HG02852 (cell line): Measurements from ENCODE around the gene SHD.
"Not testable (repeated sequence)": the region's sequence is repeated elsewhere in the genome, so short reads cannot be mapped to it uniquely, and the experiment has no call there.

Experiments used
- ATAC-seq: cut with Tn5 transposase; IDR thresholded peaks from one replicate; pipeline ENCODE4 v1.9.1; 2021; ENCODE audit warnings: mild to moderate bottlenecking, moderate library complexity; ENCODE audit not compliant: unreplicated experiment

SHD gene

GRCh38 chr19:4278419-4279266, at the start of gene SHD:
TSS of gene SHD (plus strand) at chr19:4279266. CDS start at chr19:4280064, 798 bp downstream.
- no peak for ATAC-seq

DNA sequence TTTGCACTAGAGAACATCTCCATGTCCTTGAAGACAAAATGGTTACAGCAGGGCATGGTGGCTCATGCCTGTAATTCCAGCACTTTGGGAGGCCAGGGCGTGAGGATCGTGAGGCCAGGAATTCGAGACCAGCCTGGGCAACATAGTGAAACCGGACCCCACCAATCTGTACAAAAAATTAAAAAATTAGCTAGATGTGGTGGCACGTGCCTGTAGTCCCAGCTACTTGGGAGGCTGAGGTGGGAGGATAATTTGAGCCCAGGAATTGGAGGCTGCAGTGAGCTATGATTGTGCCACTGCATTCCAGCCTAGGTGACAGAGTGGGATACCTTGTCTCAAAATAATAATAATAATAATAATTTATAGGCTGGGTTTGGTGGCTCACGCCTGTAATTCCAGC, 48.8 kb upstream of the SHD start:
- not testable (repeated sequence) for ATAC-seq

GRCh38 chr19:4231521-4231920, 47.5 kb upstream of the SHD start:
- ATAC-seq, result not testable (repeated sequence)

GRCh38 chr19:4232139-4232538, 46.9 kb upstream of the SHD start:
- not testable (repeated sequence) for ATAC-seq

DNA sequence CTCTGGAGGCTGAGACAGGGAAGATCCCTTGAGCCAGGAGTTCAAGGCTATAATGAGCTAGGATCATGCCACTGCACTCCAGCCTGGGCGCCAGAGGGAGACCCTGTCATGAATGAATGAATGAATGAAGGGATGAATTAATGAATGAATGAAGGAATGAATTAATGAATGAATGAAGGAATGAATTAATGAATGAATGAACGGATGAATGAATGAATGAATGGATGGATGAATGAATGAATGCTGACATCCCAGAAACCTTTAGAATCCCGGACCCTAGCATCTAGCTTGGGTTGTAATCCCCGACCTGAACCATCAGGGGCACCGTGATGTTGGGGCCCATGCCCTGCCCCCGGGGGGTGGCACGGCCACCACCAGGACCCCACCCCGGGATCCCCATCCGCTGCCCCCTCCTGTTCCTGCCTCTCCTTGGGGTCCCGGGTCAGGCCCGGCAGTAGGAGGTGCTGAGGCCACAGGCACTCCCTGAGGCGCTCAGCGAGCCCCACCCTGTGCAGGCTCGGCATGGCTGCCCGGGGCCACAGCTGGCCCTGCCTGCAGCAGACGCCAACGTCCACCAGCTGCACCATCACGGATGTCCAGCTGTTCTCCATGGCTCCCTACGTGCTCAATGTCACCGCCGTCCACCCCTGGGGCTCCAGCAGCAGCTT, 46.3 kb upstream of the SHD start:
- no peak for ATAC-seq

DNA sequence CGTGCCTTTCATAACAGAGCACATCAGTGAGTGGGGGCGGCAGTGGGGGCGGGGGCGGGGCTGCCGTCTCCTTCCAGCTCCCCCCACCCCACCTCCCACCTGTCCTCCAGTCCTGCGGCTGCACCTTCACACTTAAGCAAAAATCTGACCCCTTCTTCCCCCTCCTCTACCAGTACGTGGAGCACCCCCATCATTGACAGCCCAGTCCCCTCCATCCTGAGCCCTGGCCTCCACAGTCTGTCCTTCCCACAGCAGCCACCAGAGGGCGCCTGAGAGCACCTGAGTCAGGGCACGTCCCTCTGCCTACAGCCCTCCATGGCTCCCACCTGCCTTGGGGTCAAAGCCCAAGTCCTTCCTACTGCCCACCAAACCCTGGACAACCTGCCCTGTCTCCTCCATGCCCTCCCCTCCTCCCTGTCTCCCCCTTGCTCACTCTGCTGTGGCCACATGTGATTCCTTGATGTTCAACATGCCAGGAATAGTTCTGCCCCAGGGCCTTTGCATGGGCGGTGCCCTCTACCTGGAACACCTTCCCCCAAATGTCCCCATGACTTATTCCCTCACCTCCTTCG, 45.7 kb upstream of the SHD start:
- no peak for ATAC-seq

- ATAC-seq, result no peak
Observed at GRCh38 chr19:4234142-4234861, 44.8 kb upstream of the SHD start.

GRCh38 chr19:4234862-4235201, 44.2 kb upstream of the SHD start:
- no peak for ATAC-seq

- ATAC-seq, result not testable (repeated sequence)
Observed at GRCh38 chr19:4237510-4237909, 41.6 kb upstream of the SHD start.

- no peak for ATAC-seq
Observed at GRCh38 chr19:4238831-4239230, 40.2 kb upstream of the SHD start.

- ATAC-seq, result no peak
Observed at GRCh38 chr19:4241824-4242430, 37.1 kb upstream of the SHD start.

- ATAC-seq, result not testable (repeated sequence)
Observed at GRCh38 chr19:4245938-4246337, 33.1 kb upstream of the SHD start.

DNA sequence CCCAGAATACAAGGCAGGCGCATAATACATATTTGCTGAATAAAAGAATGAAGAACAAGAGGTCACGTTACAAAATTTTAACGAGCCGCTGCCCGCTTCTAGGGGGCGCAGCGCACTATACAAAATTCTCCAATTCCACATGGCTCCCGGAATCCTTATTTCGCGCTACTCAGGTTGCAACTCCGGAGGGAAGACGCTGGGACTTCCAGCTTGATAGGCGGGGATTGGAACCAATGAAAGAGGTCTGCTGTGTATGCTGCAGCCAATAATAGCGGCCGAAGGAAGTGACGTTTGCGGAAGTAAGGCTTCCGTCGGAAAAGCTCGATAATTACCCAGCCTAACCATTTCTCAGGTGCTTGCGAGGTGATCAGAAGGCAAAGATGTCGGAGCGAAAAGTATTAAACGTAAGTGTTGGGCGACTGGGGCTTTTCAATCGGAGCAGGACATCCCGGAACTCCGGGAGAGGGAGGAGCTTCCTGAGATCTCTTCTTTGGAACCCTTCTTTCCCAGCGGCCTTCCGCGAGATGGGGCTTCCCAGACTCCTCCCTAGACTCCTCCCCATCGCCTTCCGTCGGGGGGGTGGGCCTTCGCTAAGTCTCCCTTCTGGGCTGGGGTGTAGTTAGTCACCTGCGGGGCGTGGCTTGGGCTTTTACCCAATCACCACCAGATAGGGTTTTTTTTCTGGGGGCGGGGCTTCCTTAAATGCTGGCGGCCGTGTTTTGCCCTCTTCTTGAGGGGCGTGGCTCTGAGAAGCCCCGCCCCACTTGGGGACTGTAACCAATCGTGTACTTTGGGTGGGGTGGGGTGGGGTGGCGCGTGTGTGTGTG, 32.1 kb upstream of the SHD start, which contains the start of gene YJU2:
YJU2 (plus strand) TSS at position 314 of the 827 bp plus-strand sequence; CDS start at position 381, 67 bp downstream.
- peak; percentile 80 for ATAC-seq

DNA sequence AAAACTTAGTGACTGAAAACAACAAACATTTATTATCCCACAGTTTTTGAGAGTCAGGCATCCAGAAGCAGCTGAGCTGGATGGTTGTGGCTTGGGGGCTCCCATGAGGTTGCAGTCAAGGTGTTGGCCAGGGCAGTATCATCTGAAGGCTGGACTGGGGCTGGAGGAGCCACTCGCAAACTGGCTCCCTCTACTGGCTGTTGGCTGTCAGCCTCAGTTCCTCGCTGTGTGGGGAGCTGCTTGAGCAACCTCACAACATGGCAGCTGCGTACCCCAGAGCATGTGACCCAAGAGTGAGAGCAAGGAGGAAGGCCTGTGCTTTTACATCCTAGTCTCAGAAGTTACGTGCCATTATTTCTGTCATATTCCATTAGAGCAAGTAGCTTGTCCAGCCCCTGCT, 22.5 kb upstream of the SHD start:
- no peak for ATAC-seq

DNA sequence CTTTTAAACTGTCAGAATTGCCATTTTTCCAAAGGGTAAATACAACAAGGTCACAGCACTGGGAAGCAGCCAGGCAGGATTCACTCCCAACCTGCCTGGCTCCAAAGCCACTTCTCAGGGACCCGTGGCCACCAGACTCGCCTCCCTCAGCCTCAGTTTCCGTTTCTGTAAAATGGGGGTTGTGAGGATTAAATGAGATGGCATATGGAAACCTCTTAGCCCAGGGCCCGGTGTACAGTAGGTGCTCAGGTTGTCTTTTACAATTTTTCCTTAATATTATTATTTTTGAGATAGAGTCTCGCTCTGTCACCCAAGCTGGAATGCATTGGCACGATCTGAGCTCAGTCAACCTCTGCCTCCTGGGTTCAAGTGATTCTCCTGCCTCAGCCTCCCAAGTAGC, 22.0 kb upstream of the SHD start:
- ATAC-seq, result no peak

DNA sequence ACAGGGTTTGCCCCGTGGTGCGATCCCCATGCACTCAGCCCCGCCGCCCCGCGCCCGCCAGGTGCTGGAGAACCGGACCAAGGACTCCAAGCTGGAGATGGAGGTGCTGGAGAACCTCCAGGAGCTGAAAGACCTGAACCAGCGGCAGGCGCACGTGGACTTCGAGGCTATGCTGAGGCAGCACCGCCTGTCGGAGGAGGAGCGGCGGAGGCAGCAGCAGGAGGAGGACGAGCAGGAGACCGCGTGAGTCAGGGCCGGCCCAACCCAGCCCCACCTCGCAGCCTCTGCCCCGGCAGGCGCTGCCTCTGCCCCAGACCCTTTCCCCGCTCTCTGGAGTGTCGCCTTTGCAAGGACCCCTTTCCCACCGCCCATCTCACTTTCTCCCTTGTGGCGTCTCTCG, 20.9 kb upstream of the SHD start:
- no peak for ATAC-seq

- ATAC-seq, result no peak
Observed at GRCh38 chr19:4260613-4261191, 18.4 kb upstream of the SHD start.

- no peak for ATAC-seq
Observed at GRCh38 chr19:4264812-4265211, 14.3 kb upstream of the SHD start.

DNA sequence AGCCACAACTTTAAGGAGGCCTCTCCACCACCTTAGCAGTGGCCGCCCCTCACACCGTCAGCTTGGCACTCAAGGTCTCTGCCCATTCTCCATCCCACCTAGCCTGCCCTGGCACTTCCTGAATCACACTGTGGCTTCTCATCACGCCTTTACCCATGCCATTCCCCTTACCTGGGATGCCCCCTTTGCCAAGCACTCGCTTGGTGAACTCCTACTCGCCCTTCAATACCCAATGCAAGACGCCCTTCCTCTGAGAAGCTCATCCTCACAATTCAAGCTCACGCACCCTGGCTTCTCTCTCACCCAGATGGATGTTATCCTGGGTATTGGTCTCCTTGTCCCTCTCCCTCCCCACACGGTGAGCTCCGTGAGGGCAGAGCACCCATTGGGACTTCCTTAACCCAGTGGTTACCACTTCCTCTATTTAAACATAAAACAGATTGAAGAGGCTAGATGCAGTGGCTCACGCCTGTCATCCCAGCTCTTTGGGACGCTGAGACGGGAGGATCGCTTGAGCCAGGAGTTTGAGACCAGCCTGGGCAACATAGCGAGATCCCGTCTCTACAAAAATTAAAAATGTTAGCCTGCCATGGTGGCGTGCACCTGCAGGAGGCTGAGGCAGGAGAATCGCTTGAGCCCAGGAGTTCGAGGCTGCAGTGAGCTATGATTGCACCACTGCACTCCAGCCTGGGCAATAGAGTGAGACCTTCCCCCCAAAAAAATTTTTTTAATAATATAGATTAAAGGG, 12.6 kb upstream of the SHD start:
- ATAC-seq, result no peak
